H4 (cell line): ENCODE measurements around the gene NR3C1. TPM values are rescaled to one million over a fixed set of nuclear protein-coding genes. Genes with fewer than 3 reads are reported as not detected.
"Not testable (repeated sequence)": the region's sequence is repeated elsewhere in the genome, so short reads cannot be mapped to it uniquely, and the experiment has no call there.

ENCODE experiments used
- DNase-seq: peaks from one replicate; pipeline ENCODE4 v3.0.0-alpha.2; 2015; ENCODE audit warnings: low spot score
- total RNA-seq: library from RNA; depleted of rRNA; stranded (reverse); fragments of >200 nt; shearing (Covaris generic); gene quantifications from 2 replicates; pipeline ENCODE4 v1.2.3, GENCODE V29; 2014

The NR3C1 gene
- total RNA-seq, 1 experiment from 2014 or later: 55.5 TPM

GRCh38 chr5:143337946-143338345 is 65.5 kb downstream of the NR3C1 start:
- DNase-seq: peak; percentile 68

- no peak for DNase-seq
Observed at GRCh38 chr5:143336485-143336884, 67.0 kb downstream of the NR3C1 start.

- DNase-seq: no peak
Observed at GRCh38 chr5:143334903-143335302, 68.6 kb downstream of the NR3C1 start.

GRCh38 chr5:143334380-143334779 is 69.1 kb downstream of the NR3C1 start:
- DNase-seq: not testable (repeated sequence)

GRCh38 chr5:143331956-143332355 is 71.5 kb downstream of the NR3C1 start:
- DNase-seq: no peak

GRCh38 chr5:143329843-143330242 is 73.6 kb downstream of the NR3C1 start:
- DNase-seq: no peak

- DNase-seq: no peak
Observed at GRCh38 chr5:143328589-143329220, 74.8 kb downstream of the NR3C1 start.

- not testable (repeated sequence) for DNase-seq
Observed at GRCh38 chr5:143325086-143325485, 78.4 kb downstream of the NR3C1 start.

- DNase-seq: not testable (repeated sequence)
Observed at GRCh38 chr5:143322931-143323630, 80.4 kb downstream of the NR3C1 start.

GRCh38 chr5:143322176-143322575 is 81.3 kb downstream of the NR3C1 start:
- no peak for DNase-seq

GRCh38 chr5:143319437-143320227 is 83.9 kb downstream of the NR3C1 start:
- DNase-seq: no peak

GRCh38 chr5:143318833-143319232 is 84.7 kb downstream of the NR3C1 start:
- no peak for DNase-seq

GRCh38 chr5:143318270-143318669 is 85.2 kb downstream of the NR3C1 start:
- no peak for DNase-seq

GRCh38 chr5:143316844-143317631 is 86.4 kb downstream of the NR3C1 start:
- DNase-seq: no peak

GRCh38 chr5:143316337-143316736 is 87.1 kb downstream of the NR3C1 start:
- DNase-seq: no peak

- no peak for DNase-seq
Observed at GRCh38 chr5:143315929-143316328, 87.6 kb downstream of the NR3C1 start.

- DNase-seq: no peak
Observed at GRCh38 chr5:143315214-143315613, 88.3 kb downstream of the NR3C1 start.

- DNase-seq: peak; percentile 46
Observed at GRCh38 chr5:143314659-143315058, 88.8 kb downstream of the NR3C1 start.

- no peak for DNase-seq
Observed at GRCh38 chr5:143314099-143314498, 89.4 kb downstream of the NR3C1 start.

- no peak for DNase-seq
Observed at GRCh38 chr5:143313298-143313852, 90.1 kb downstream of the NR3C1 start.

GRCh38 chr5:143312822-143313221 is 90.7 kb downstream of the NR3C1 start:
- DNase-seq: no peak

GRCh38 chr5:143311955-143312354 is 91.5 kb downstream of the NR3C1 start:
- DNase-seq: no peak
